ENCODE results near the gene PHACTR4.
"Not testable (repeated sequence)": the region's sequence is repeated elsewhere in the genome, so short reads cannot be mapped to it uniquely, and the experiment has no call there.

GRCh38 chr1:28541414-28542015, 172.0 kb downstream of the PHACTR4 start:
- TF ChIP-seq CTCF (IDR thresholded peaks at IDR 0.05; ENCODE audit: poor library complexity); EZH2 (IDR thresholded peaks at IDR 0.05; ENCODE audit: borderline replicate concordance): not testable (repeated sequence)
